VCaP (cell line): ENCODE data around the gene SH3BP5.
A peak's percentile ranks its signal among the peaks of the same experiment; 100 is the strongest.

Experiments
- H3K27ac ChIP-seq: fragments of 450-650 bp; 2 replicates; pipeline ENCODE4 v1.5.1; 2017
- TF ChIP-seq, protein P1 (sequence below): fragments of 450-650 bp; conservative IDR thresholded peaks from 2 replicates; pipeline ENCODE4 v1.5.1; 2017; ENCODE audit warnings: mild to moderate bottlenecking, moderate library complexity

SH3BP5 gene

GRCh38 chr3:15271785-15272381, 60.5 kb downstream of the SH3BP5 start:
- H3K27ac ChIP-seq = no peak overlapping the region
- TF ChIP-seq, protein P1, sequence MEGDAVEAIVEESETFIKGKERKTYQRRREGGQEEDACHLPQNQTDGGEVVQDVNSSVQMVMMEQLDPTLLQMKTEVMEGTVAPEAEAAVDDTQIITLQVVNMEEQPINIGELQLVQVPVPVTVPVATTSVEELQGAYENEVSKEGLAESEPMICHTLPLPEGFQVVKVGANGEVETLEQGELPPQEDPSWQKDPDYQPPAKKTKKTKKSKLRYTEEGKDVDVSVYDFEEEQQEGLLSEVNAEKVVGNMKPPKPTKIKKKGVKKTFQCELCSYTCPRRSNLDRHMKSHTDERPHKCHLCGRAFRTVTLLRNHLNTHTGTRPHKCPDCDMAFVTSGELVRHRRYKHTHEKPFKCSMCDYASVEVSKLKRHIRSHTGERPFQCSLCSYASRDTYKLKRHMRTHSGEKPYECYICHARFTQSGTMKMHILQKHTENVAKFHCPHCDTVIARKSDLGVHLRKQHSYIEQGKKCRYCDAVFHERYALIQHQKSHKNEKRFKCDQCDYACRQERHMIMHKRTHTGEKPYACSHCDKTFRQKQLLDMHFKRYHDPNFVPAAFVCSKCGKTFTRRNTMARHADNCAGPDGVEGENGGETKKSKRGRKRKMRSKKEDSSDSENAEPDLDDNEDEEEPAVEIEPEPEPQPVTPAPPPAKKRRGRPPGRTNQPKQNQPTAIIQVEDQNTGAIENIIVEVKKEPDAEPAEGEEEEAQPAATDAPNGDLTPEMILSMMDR = no peak

DNA sequence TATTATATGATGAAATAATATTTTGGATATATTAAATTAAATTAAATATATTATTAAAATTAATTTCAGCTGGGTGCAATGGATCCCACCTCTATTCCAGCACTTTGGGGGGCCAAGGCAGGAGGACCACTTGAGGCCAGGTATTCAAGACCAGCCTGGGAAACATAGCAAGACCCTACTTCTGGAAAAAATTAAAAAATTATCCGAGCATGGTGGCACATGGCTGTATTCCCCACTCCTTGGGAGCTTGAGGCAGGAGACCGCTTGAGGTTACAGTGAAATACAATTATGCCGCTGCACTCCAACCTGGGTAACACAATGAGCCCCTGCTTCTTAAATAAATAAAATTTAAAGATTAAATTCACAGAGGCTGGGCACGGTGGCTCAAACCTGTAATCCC, 61.4 kb downstream of the SH3BP5 start:
- TF ChIP-seq, protein P1 = no peak
- no peak overlapping the region for H3K27ac ChIP-seq

DNA sequence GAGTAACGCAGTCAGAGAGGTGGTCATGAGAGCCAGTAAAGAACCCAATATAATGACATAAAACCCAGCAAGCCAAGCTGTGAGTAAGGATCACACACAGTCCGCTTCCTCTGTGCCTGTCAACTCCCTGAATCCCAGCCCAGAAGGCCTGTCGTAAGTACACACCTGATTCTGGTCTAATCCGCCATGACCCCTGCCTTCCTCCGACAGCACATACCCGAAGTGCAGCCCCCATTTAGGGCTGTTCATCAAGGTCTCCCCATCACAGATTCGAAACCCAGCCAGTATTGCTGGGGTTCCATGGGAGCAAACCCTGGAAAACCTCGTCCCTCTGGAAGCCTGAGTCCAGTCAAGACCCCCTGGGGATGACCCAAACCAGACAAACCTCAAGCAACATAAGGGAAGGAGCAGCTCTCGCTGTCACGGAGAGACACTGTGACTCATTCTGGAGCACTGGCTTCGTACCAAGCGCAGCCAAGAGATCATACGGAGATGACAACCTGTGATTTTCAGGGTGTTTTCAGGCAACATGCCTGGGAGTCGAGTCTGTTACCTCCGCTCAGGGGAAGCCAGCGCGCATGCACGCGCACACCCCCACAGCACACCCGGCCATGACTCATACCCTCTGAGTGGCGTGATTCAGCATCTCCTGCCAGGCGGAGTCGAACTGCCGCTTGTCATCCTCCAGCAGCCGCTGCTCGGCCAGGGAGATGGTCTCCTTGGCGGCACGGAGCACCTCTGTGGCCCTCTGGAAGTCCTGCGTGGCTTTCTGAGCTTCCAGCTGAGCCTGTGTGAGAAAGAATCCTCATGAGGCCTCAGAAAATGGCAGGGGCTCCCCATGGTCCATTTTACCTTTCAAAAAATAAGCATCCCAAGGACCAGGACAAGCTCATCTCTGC, 63.0 kb downstream of the SH3BP5 start:
- no peak overlapping the region for H3K27ac ChIP-seq
- TF ChIP-seq, protein P1 = no peak

DNA sequence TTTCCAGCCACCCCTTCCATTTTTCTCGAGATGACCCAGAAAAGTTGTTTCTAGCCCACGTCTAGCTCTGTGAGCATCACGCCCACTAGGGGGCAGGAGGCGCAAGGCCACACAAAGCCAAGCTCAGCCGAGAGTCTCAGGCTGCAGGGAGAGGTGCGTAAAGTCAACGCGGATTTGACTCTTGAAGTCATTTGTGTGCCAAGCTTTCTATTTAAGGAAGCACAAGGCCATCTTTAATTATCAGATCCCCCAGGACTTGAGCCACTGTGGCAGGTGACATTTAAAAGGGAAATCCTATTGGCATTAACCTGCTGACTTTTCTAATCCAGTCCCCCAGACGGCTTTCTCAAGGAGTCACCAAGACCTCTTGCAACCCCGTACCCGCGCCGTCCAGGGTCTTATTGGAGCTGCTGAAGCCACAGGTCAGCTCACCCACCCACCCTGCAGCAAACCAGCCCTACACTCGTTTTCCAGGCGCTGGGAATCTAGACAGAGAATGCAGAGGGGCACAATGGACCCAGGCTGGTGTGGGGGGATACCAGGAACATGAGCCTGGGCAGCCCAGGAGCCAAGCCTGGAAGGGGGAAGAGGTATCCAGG, 64.3 kb downstream of the SH3BP5 start:
- H3K27ac ChIP-seq = no peak overlapping the region; the same call in 1 of the 2 replicates
- TF ChIP-seq, protein P1 = peak; percentile 99

DNA sequence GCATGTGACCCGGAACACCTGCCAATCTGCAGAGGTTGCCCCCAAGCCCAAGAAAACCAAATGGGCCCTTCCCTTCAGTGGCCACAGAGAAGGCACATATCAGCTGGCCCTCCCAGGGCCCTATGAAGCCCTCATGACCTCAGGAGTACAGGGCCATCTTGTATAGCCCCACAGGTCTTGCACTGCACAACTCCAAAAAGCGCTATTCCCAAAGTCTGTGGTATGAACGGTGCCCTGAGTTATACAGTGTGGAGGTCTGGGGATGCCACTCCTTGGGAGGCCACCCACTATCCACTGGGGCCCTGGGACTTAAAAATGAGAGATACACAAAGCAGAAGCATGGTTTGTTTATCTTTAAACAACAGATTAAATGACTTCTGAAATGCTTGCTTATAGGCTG, 64.9 kb downstream of the SH3BP5 start:
- no peak overlapping the region for H3K27ac ChIP-seq
- TF ChIP-seq, protein P1 = no peak

DNA sequence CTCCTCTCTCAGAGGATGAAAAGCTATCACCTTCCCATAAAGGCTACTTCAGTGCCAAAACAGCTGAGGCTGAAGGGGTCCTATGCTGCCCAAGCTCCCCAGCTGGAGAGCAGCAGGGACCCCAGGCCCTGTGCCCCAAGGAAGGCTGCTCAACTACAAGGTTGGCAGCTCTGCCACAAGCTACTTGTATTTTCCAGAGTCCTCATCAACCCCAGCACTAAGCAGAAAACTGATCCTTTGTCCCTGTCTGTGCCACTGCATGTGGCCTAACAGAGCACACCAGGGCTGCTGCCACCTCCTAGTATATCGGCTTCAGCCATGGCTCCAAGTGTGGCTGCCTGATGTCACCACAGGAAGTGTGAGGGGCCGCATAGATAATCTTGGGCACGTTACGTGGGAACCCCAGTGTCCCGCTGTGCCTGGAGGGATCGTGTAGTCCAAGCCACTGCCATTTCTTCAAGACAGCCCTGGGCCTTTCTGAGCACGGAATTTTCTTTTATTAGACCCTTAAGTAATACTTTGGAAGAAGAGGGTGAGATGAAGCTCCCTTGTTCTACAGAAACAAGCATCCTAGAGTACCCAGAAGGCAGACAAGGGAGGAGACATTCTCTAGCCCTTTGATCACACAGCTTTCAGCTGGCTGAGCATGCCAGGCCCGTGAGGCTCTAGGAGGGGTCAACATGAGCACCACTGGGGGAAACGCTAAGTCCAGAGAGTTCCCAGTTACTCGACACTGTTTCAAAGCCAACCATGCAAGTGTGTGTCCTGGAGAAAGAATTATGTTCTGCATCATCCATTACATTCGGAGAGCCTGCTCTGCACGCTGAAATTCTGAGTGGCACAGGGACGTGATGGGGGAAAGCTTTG, 65.6 kb downstream of the SH3BP5 start:
- H3K27ac ChIP-seq = no peak overlapping the region
- TF ChIP-seq, protein P1 = no peak
